Gastroesophageal sphincter (tissue), 4 donors: Measurements from ENCODE around the gene TMEM178B. TPM values are rescaled to one million over a fixed set of nuclear protein-coding genes. Genes with fewer than 3 reads are reported as not detected.

ENCODE experiments used
- ATAC-seq: fragments of 150-250 bp; one replicate; pipeline ENCODE4 v1.9.1; 2016; ENCODE audit warnings: mild to moderate bottlenecking, moderate library complexity
- H3K27ac ChIP-seq, 4 donors: fragments of 200-600 bp; sonication (generic) in 3 of 4; 1 replicate in 3 of 4; 2 replicates in 1 of 4; pipeline ENCODE4 v1.5.1; 2016 to 2019
- H3K27me3 ChIP-seq: fragments of 200-600 bp; sonication (generic); one replicate; pipeline ENCODE4 v1.5.1; 2019
- H3K36me3 ChIP-seq, 2 donors: fragments of 200-600 bp; sonication (generic); one replicate each; pipeline ENCODE4 v1.5.1; 2019; ENCODE audit warnings: control low read depth in 1 of 2
- H3K4me1 ChIP-seq, 3 donors: fragments of 200-600 bp; sonication (generic); 1 replicate in 2 of 3; 2 replicates in 1 of 3; pipeline ENCODE4 v1.5.1; 2016 to 2019; ENCODE audit warnings: control low read depth in 2 of 3
- H3K4me3 ChIP-seq, 2 donors: fragments of 200-600 bp; sonication (generic); one replicate each; pipeline ENCODE4 v1.5.1; 2019; ENCODE audit warnings: mild to moderate bottlenecking in 1 of 2, moderate library complexity in 1 of 2
- H3K9me3 ChIP-seq, 3 donors: fragments of 200-600 bp; sonication (generic); one replicate each; pipeline ENCODE4 v1.5.1; 2017 to 2019; ENCODE audit warnings: control low read depth in 2 of 3
- EP300 ChIP-seq: sonication (generic); formaldehyde crosslinking; IDR thresholded peaks from one replicate; pipeline ENCODE4 v1.6.1; 2017; ENCODE audit warnings: antibody characterized with exemption, mild to moderate bottlenecking
- POLR2A ChIP-seq, 2 donors: fragments of 450-650 bp; IDR thresholded peaks; one replicate each; pipeline ENCODE4 v1.6.1; 2017; ENCODE audit warnings: antibody characterized with exemption in 2 of 2, mild to moderate bottlenecking in 2 of 2, moderate library complexity in 1 of 2
- POLR2AphosphoS5 ChIP-seq: sonication (generic); formaldehyde crosslinking; IDR thresholded peaks from one replicate; pipeline ENCODE4 v1.6.1; 2017; ENCODE audit warnings: antibody characterized with exemption
- WGBS, 2 donors: methylation state at CpG; one replicate each; pipeline ENCODE4 v1.1.5; 2018; ENCODE audit warnings: low coverage in 1 of 2; 5-methylcytosine and 5-hydroxymethylcytosine counted together
- total RNA-seq, 4 donors: library from RNA; depleted of rRNA; stranded (reverse); fragments of >200 nt; gene quantifications; one replicate each; pipeline ENCODE4 v1.1.0, GENCODE V29; 2016
- TF ChIP-seq, protein P1 (sequence below), 4 experiments: fragments of 200-600 bp in 2 of 4; fragments of 450-650 bp in 2 of 4; sonication (generic) in 1 of 4; IDR thresholded peaks; one replicate each; pipeline ENCODE4 v1.5.1; 2017 to 2019; ENCODE audit warnings: antibody characterized with exemption in 4 of 4, mild to moderate bottlenecking in 2 of 4, moderate library complexity in 2 of 4

TMEM178B gene
- total RNA-seq, 4 donors from 2014 or later, result 0.62 to 1.4 (median 1.0) TPM

DNA sequence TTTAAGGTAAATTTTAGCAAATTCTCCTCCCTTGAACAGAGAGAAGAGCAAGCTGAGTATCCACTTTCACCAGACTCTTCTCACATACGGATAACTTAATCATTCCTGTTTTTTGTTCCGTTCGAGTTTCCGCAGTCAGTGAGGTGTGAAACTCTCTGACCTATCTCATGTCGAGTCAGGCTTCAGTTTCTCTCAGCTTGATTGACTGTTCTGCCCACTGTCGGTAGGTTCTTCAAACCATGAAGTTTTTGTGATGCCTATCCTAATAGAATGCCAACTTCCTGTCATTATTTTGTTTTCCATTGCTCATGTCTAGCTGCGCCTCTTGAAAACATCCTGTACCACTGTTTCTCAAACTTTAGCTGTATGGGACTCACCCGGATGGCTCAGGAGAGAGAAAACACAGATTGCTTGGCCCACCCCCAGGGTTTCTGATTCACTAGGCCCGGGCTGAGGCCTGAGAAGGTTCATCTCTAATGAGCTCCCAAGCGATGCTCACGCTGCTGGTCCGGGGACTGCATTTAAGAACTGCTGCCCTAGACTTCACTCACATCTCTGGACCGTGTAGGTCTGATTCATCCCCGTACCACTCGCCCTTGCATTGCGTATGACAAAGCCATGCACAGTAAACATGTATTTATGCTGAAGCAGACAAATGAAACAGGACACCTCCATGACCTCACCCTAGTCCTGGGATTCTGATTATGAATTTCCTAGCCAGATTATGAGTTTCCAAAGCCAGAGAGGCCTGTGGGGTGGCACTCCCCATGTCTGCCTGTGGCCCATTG, 269.0 kb downstream of the TMEM178B start:
- Histone ChIP-seq H3K36me3 (no peaks in the 10 kb centered on the region), H3K4me1 (no peaks in the 10 kb centered on the region), H3K27me3 (no peaks in the 10 kb centered on the region), H3K9me3 (no peaks in the 10 kb centered on the region), H3K4me3 (no peak overlapping the region), H3K27ac (no peak overlapping the region)
- ATAC-seq, result no peak
- WGBS, 2 donors, result 79 to 85% methylated on average over 7 to 15 of the region's 16 CpGs
- TF ChIP-seq EP300, result no peak
- TF ChIP-seq, protein P1, sequence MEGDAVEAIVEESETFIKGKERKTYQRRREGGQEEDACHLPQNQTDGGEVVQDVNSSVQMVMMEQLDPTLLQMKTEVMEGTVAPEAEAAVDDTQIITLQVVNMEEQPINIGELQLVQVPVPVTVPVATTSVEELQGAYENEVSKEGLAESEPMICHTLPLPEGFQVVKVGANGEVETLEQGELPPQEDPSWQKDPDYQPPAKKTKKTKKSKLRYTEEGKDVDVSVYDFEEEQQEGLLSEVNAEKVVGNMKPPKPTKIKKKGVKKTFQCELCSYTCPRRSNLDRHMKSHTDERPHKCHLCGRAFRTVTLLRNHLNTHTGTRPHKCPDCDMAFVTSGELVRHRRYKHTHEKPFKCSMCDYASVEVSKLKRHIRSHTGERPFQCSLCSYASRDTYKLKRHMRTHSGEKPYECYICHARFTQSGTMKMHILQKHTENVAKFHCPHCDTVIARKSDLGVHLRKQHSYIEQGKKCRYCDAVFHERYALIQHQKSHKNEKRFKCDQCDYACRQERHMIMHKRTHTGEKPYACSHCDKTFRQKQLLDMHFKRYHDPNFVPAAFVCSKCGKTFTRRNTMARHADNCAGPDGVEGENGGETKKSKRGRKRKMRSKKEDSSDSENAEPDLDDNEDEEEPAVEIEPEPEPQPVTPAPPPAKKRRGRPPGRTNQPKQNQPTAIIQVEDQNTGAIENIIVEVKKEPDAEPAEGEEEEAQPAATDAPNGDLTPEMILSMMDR (IDR thresholded peaks at IDR 0.05), result no peak

DNA sequence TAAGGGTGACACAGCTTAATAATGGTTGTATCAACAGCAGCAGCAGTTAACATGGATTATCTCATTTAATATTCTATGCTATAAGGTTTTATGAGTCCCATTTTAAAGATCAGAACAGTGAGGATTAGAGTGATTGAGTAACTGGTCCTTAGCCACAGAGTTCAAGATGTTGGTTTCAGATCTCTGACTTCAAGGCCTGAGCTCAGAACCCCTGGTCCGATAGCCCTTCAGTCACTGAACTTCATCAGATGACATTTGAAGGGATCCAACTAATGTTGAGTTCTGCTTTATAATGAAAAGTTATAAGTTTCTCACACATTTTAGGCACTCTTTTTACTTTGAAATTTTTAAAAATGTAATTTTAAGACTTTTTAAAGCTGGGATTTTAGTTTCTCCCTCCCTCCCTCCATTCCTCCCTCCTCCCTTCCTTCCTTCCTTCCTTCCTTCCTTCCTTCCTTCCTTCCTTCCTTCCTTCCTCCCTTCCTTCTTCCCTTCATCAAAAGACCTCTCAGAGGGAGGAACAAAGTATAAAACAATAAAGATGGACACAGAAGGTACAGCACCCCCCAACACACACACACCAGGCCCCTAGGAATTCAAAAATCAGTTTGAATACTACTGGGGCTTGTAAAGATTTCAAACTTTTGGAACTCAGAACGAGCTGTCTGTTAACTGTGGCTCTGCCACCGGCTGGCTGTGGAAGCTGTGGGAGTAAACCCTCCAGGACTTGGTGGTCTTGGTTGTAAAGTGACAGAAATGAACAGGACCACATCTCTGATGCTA, 270.5 kb downstream of the TMEM178B start:
- Histone ChIP-seq H3K4me1 (no peaks in the 10 kb centered on the region), H3K4me3 (no peak overlapping the region), H3K9me3 (no peaks in the 10 kb centered on the region), H3K27ac (no peak overlapping the region), H3K36me3 (no peaks in the 10 kb centered on the region), H3K27me3 (no peaks in the 10 kb centered on the region)
- no peak for ATAC-seq
- WGBS, 2 donors, result 73 to 88% methylated on average over 1 to 2 of the region's 3 CpGs
- TF ChIP-seq POLR2A (IDR thresholded peaks at IDR 0.05) (no peak), POLR2AphosphoS5 (no peak)
- TF ChIP-seq, protein P1 (IDR thresholded peaks at IDR 0.05), result no peak

DNA sequence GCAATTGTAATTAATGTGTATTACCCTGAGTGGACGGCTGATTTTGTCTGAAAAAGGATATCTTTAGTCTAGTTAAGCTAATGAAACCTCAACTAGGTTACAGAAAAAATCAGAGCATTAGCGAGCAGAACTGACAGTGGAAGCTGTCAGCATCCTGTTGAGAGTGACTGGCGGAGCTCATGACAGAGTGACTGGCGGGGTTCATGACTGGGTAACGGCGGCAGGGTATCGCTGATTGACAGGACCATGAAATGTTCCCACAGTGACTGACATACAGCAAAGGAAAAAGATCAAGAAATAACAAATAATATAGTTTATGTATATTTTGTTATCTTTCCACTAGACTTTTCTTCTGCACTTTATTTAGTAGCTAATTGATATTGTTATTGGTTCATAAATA, 274.9 kb downstream of the TMEM178B start:
- H3K4me3 ChIP-seq, result no peak overlapping the region
- H3K4me1 ChIP-seq, result no peaks in the 10 kb centered on the region
- H3K36me3 ChIP-seq, result no peaks in the 10 kb centered on the region
- ATAC-seq, result no peak
- no peaks in the 10 kb centered on the region for H3K9me3 ChIP-seq
- H3K27me3 ChIP-seq, result no peaks in the 10 kb centered on the region
- WGBS, 2 donors, result 57 to 79% methylated on average over 1 to 7 of the region's 7 CpGs
- no peak overlapping the region for H3K27ac ChIP-seq
- TF ChIP-seq POLR2AphosphoS5, result no peak
- no peak for TF ChIP-seq POLR2A (IDR thresholded peaks at IDR 0.05)
- TF ChIP-seq EP300, result no peak
- TF ChIP-seq, protein P1 (IDR thresholded peaks at IDR 0.05), result no peak

GRCh38 chr7:141349338-141349737, 275.5 kb downstream of the TMEM178B start:
- Histone ChIP-seq H3K36me3 (no peaks in the 10 kb centered on the region), H3K4me1 (peaks cover 0 to under 1% (median 0%) of the 10 kb centered on the region in 3 donors), H3K27ac (no peak overlapping the region), H3K9me3 (no peaks in the 10 kb centered on the region), H3K4me3 (no peak overlapping the region), H3K27me3 (no peaks in the 10 kb centered on the region)
- no peak for ATAC-seq
- TF ChIP-seq POLR2A (IDR thresholded peaks at IDR 0.05) (no peak), EP300 (no peak), POLR2AphosphoS5 (no peak)
- TF ChIP-seq, protein P1 (IDR thresholded peaks at IDR 0.05), result no peak
- 75% methylated on average over 5 of the region's 5 CpGs for WGBS, 2 donors
